A549 treated with ZK216348 at 1 μM for 4 hours (cell line): ENCODE measurements around the gene HSPB3. TPM values are rescaled to one million over a fixed set of nuclear protein-coding genes. Genes with fewer than 3 reads are reported as not detected.

ENCODE experiments used
- total RNA-seq: library from RNA; stranded (reverse); fragments of 200-300 nt; extraction: Qiagen RNA extraction; gene quantifications from 5 replicates; pipeline ENCODE4 v1.2.3, GENCODE V29; 2022; ENCODE audit warnings: low read depth

The HSPB3 gene, protein sequence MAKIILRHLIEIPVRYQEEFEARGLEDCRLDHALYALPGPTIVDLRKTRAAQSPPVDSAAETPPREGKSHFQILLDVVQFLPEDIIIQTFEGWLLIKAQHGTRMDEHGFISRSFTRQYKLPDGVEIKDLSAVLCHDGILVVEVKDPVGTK
- total RNA-seq: not detected in 5 replicates

GRCh38 chr5:54455413-54456157 is at the start of gene HSPB3:
Gene HSPB3 (plus strand): TSS chr5:54455699. CDS start chr5:54455790, 91 bp downstream.

Other genes with a start within 250 kb of the HSPB3 start
- 3.5 to 5.0 TPM (median 4.2 TPM) in 5 replicates for gene ARL15, start 145.1 kb upstream of the HSPB3 start, total RNA-seq
- gene SNX18, start 62.1 kb downstream of the HSPB3 start, total RNA-seq: 4.3 to 9.2 TPM (median 7.5 TPM) in 5 replicates